ENCODE data around the gene OR5B2.

OR5B2 gene

GRCh38 chr11:58392746-58393145, 35.2 kb downstream of the OR5B2 start:
- H3K27ac ChIP-seq (ENCODE audit: low read length), result no peak overlapping the region
- H4K20me1 ChIP-seq (ENCODE audit: insufficient read depth, low read length), result no peaks in the 10 kb centered on the region
- TF ChIP-seq CTCF (IDR thresholded peaks at IDR 0.05; ENCODE audit: borderline replicate concordance, extremely low read depth, low read length, poor library complexity, severe bottlenecking), result no peak
- no peak for TF ChIP-seq EZH2 (IDR thresholded peaks at IDR 0.05; ENCODE audit: borderline replicate concordance, low read depth, low read length, severe bottlenecking)
- H3K79me2 ChIP-seq (ENCODE audit: insufficient read depth, low read length), result no peaks in the 10 kb centered on the region
- no peak for ATAC-seq (ENCODE audit: insufficient read depth, low read depth)
- DNase-seq, result no peak
- H3K36me3 ChIP-seq (ENCODE audit: insufficient read depth, low read length), result no peaks in the 10 kb centered on the region
- no peaks in the 10 kb centered on the region for H3K27me3 ChIP-seq (ENCODE audit: insufficient read depth, low read length, poor library complexity)
- no peak overlapping the region for H3K4me3 ChIP-seq (ENCODE audit: low read depth in 1 of 2, low read length in 2 of 2)
- no peaks in the 10 kb centered on the region for H3K4me1 ChIP-seq (ENCODE audit: insufficient read depth, low read length)
- no peak overlapping the region for H3K9ac ChIP-seq (ENCODE audit: low read depth, low read length)
- H3K9me3 ChIP-seq (ENCODE audit: insufficient read depth, low read length, severe bottlenecking), result peaks cover 7% of the 10 kb centered on the region
- no peak overlapping the region for H2AFZ ChIP-seq (ENCODE audit: low read depth, low read length)
- H3K4me2 ChIP-seq (ENCODE audit: insufficient read depth, low read length), result no peak overlapping the region

GRCh38 chr11:58391879-58392278, 36.0 kb downstream of the OR5B2 start:
- H3K27ac ChIP-seq (ENCODE audit: low read length), result no peak overlapping the region
- H4K20me1 ChIP-seq (ENCODE audit: insufficient read depth, low read length), result no peaks in the 10 kb centered on the region
- H3K27me3 ChIP-seq (ENCODE audit: insufficient read depth, low read length, poor library complexity), result no peaks in the 10 kb centered on the region
- no peak overlapping the region for H3K4me2 ChIP-seq (ENCODE audit: insufficient read depth, low read length)
- H3K9ac ChIP-seq (ENCODE audit: low read depth, low read length), result no peak overlapping the region
- H3K79me2 ChIP-seq (ENCODE audit: insufficient read depth, low read length), result no peaks in the 10 kb centered on the region
- peaks cover 7% of the 10 kb centered on the region for H3K9me3 ChIP-seq (ENCODE audit: insufficient read depth, low read length, severe bottlenecking)
- no peaks in the 10 kb centered on the region for H3K36me3 ChIP-seq (ENCODE audit: insufficient read depth, low read length)
- DNase-seq, result no peak
- ATAC-seq (ENCODE audit: insufficient read depth, low read depth), result no peak
- H3K4me3 ChIP-seq (ENCODE audit: low read depth in 1 of 2, low read length in 2 of 2), result no peak overlapping the region
- no peak overlapping the region for H2AFZ ChIP-seq (ENCODE audit: low read depth, low read length)
- H3K4me1 ChIP-seq (ENCODE audit: insufficient read depth, low read length), result no peaks in the 10 kb centered on the region
- TF ChIP-seq CTCF (IDR thresholded peaks at IDR 0.05; ENCODE audit: borderline replicate concordance, extremely low read depth, low read length, poor library complexity, severe bottlenecking) (no peak), EZH2 (IDR thresholded peaks at IDR 0.05; ENCODE audit: borderline replicate concordance, low read depth, low read length, severe bottlenecking) (no peak)

- no peaks in the 10 kb centered on the region for H3K4me1 ChIP-seq (ENCODE audit: insufficient read depth, low read length)
- ATAC-seq (ENCODE audit: insufficient read depth, low read depth) (no peak), DNase-seq (no peak)
- no peak overlapping the region for H2AFZ ChIP-seq (ENCODE audit: low read depth, low read length)
- H3K4me3 ChIP-seq (ENCODE audit: low read depth in 1 of 2, low read length in 2 of 2), result no peak overlapping the region
- H3K4me2 ChIP-seq (ENCODE audit: insufficient read depth, low read length), result no peak overlapping the region
- peaks cover 7% of the 10 kb centered on the region for H3K9me3 ChIP-seq (ENCODE audit: insufficient read depth, low read length, severe bottlenecking)
- no peaks in the 10 kb centered on the region for H3K79me2 ChIP-seq (ENCODE audit: insufficient read depth, low read length)
- H3K27ac ChIP-seq (ENCODE audit: low read length), result no peak overlapping the region
- H3K27me3 ChIP-seq (ENCODE audit: insufficient read depth, low read length, poor library complexity), result no peaks in the 10 kb centered on the region
- TF ChIP-seq EZH2 (IDR thresholded peaks at IDR 0.05; ENCODE audit: borderline replicate concordance, low read depth, low read length, severe bottlenecking), result no peak
- TF ChIP-seq CTCF (IDR thresholded peaks at IDR 0.05; ENCODE audit: borderline replicate concordance, extremely low read depth, low read length, poor library complexity, severe bottlenecking), result no peak
- H3K9ac ChIP-seq (ENCODE audit: low read depth, low read length), result no peak overlapping the region
- H3K36me3 ChIP-seq (ENCODE audit: insufficient read depth, low read length), result no peaks in the 10 kb centered on the region
- H4K20me1 ChIP-seq (ENCODE audit: insufficient read depth, low read length), result no peaks in the 10 kb centered on the region
Measured at GRCh38 chr11:58390551-58391063, 37.3 kb downstream of the OR5B2 start.
